Neuronal stem cell (in vitro differentiated cells): ENCODE data around the gene ERVV-1. TPM values are rescaled to one million over a fixed set of nuclear protein-coding genes. Genes with fewer than 3 reads are reported as not detected.
"Not testable (repeated sequence)": the region's sequence is repeated elsewhere in the genome, so short reads cannot be mapped to it uniquely, and the experiment has no call there.

ENCODE experiments used
- DNase-seq: peaks from one replicate; pipeline ENCODE4 v3.0.0-alpha.2; 2013; ENCODE audit warnings: low spot score
- H2AFZ ChIP-seq: one replicate; pipeline ENCODE4 v1.6.1; 2013; ENCODE audit warnings: mild to moderate bottlenecking, low read length, inconsistent platforms
- H2AK5ac ChIP-seq: 2 replicates; pipeline ENCODE4 v1.6.1; 2013; ENCODE audit warnings: low read depth, mild to moderate bottlenecking, inconsistent platforms, low read length, moderate library complexity, mixed read lengths
- H2BK120ac ChIP-seq: 2 replicates; pipeline ENCODE4 v1.6.1; 2013; ENCODE audit warnings: low read depth, mild to moderate bottlenecking, inconsistent platforms, low read length, moderate library complexity, mixed read lengths
- H2BK12ac ChIP-seq: one replicate; pipeline ENCODE4 v1.6.1; 2013; ENCODE audit warnings: low read length, inconsistent platforms
- H2BK15ac ChIP-seq: 2 replicates; pipeline ENCODE4 v1.6.1; 2013; ENCODE audit warnings: mild to moderate bottlenecking, low read length, inconsistent platforms, mixed read lengths
- H2BK5ac ChIP-seq: one replicate; pipeline ENCODE4 v1.6.1; 2013; ENCODE audit warnings: inconsistent platforms, mild to moderate bottlenecking, low read length, moderate library complexity
- H3K14ac ChIP-seq: one replicate; pipeline ENCODE4 v1.6.1; 2013; ENCODE audit warnings: low read length, inconsistent platforms
- H3K18ac ChIP-seq: 2 replicates; pipeline ENCODE4 v1.6.1; 2013; ENCODE audit warnings: low read length, inconsistent platforms
- H3K23ac ChIP-seq: 2 replicates; pipeline ENCODE4 v1.6.1; 2013; ENCODE audit warnings: low read depth, mild to moderate bottlenecking, mixed read lengths, low read length, inconsistent platforms; ENCODE audit not compliant: poor library complexity
- H3K27ac ChIP-seq: replicated peaks from 3 replicates; pipeline ENCODE4 v1.5.1; 2013; ENCODE audit warnings: low read length, inconsistent platforms
- H3K27me3 ChIP-seq, 3 experiments: 2 replicates each; pipeline ENCODE4 v1.6.1; 2013; ENCODE audit warnings: low read length in 3 of 3, mild to moderate bottlenecking in 2 of 3, inconsistent platforms in 1 of 3, low read depth in 1 of 3, mixed read lengths in 1 of 3, moderate library complexity in 1 of 3; ENCODE audit not compliant: control insufficient read depth in 3 of 3, insufficient read depth in 3 of 3
- H3K36me3 ChIP-seq, 2 donors: replicated peaks in 1 of 2; 2 replicates each; pipeline ENCODE4 v1.6.1; 2013; ENCODE audit warnings: low read length in 2 of 2; ENCODE audit not compliant: control insufficient read depth in 2 of 2, insufficient read depth in 2 of 2
- H3K4ac ChIP-seq: 2 replicates; pipeline ENCODE4 v1.6.1; 2013; ENCODE audit warnings: inconsistent platforms, mild to moderate bottlenecking, low read length, moderate library complexity
- H3K4me1 ChIP-seq, 2 donors: 1 replicate in 1 of 2; 2 replicates in 1 of 2; pipeline ENCODE4 v1.6.1; 2013; ENCODE audit warnings: low read length in 2 of 2, low read depth in 1 of 2; ENCODE audit not compliant: control insufficient read depth in 2 of 2, insufficient read depth in 1 of 2
- H3K4me2 ChIP-seq: one replicate; pipeline ENCODE4 v1.6.1; 2013; ENCODE audit warnings: mild to moderate bottlenecking, low read length, inconsistent platforms; ENCODE audit not compliant: insufficient read depth, poor library complexity, severe bottlenecking
- H3K4me3 ChIP-seq, 2 donors: 2 replicates each; pipeline ENCODE4 v1.5.1; 2013; ENCODE audit warnings: low read length in 2 of 2, mild to moderate bottlenecking in 2 of 2, inconsistent platforms in 1 of 2, moderate library complexity in 1 of 2
- H3K79me1 ChIP-seq: one replicate; pipeline ENCODE4 v1.6.1; 2013; ENCODE audit warnings: low read depth, mild to moderate bottlenecking, inconsistent platforms, low read length, moderate library complexity
- H3K9ac ChIP-seq: one replicate; pipeline ENCODE4 v1.6.1; 2013; ENCODE audit warnings: mild to moderate bottlenecking, low read depth, low read length, inconsistent platforms; ENCODE audit not compliant: poor library complexity
- H3K9me3 ChIP-seq, 2 donors: replicated peaks in 1 of 2; 2 replicates each; pipeline versions ENCODE3 to v1.6.1; 2013; ENCODE audit warnings: low read length in 2 of 2, mild to moderate bottlenecking in 2 of 2, inconsistent platforms in 1 of 2, low read depth in 1 of 2, mixed read lengths in 1 of 2, moderate library complexity in 1 of 2; ENCODE audit not compliant: control insufficient read depth in 2 of 2, insufficient read depth in 1 of 2
- H4K8ac ChIP-seq: one replicate; pipeline ENCODE4 v1.6.1; 2013; ENCODE audit warnings: low read depth, mild to moderate bottlenecking, inconsistent platforms, low read length, moderate library complexity
- H4K91ac ChIP-seq: one replicate; pipeline ENCODE4 v1.6.1; 2013; ENCODE audit warnings: low read length, low read depth, mild to moderate bottlenecking, inconsistent platforms; ENCODE audit not compliant: poor library complexity
- WGBS, 2 donors: extraction: QIAGEN DNeasy Blood & Tissue Kit; methylation state at CpG; one replicate each; pipeline ENCODE4 v1.1.7; 2013; ENCODE audit warnings: missing lambda C conversion rate in 2 of 2, mixed read lengths in 1 of 2; ENCODE audit not compliant: insufficient read length in 2 of 2, insufficient replicate concordance in 1 of 2; ENCODE audit errors: extremely low coverage in 2 of 2; 5-methylcytosine and 5-hydroxymethylcytosine counted together
- polyA plus RNA-seq, 2 experiments: library from polyadenylated mRNA; stranded (reverse); fragments of 200-250 nt; gene quantifications; one replicate each; pipeline ENCODE4 v1.2.3, GENCODE V29; 2013

The ERVV-1 gene
- not detected for polyA plus RNA-seq (2013, experiment 1 of 2)
- polyA plus RNA-seq (2013, experiment 2 of 2): not detected

- H3K14ac ChIP-seq: no peak within 1 kb of the TSS
- no peak within 1 kb of the TSS for H2BK120ac ChIP-seq
- H3K4me3 ChIP-seq: no peak within 1 kb of the TSS
- no peaks in the 10 kb centered on the region for H3K79me1 ChIP-seq
- no peaks in the 10 kb centered on the region for H3K36me3 ChIP-seq
- no peak within 1 kb of the TSS for H3K23ac ChIP-seq
- WGBS, 2 donors: no CpG with 5 or more reads among the region's 7 CpGs
- H3K18ac ChIP-seq: no peak within 1 kb of the TSS
- no peak within 1 kb of the TSS for H2AK5ac ChIP-seq
- H3K4me2 ChIP-seq: no peak within 1 kb of the TSS
- H3K9me3 ChIP-seq: peaks cover 0 to 25% of the 10 kb centered on the region in 2 donors
- H4K8ac ChIP-seq: no peak within 1 kb of the TSS
- no peak within 1 kb of the TSS for H2BK15ac ChIP-seq
- DNase-seq: no peak
- no peak within 1 kb of the TSS for H3K27ac ChIP-seq
- no peak within 1 kb of the TSS for H2AFZ ChIP-seq
- H2BK12ac ChIP-seq: no peak within 1 kb of the TSS
- no peaks in the 10 kb centered on the region for H3K27me3 ChIP-seq
- no peaks in the 10 kb centered on the region for H3K4me1 ChIP-seq
- no peak within 1 kb of the TSS for H3K4ac ChIP-seq
- H3K9ac ChIP-seq: no peak within 1 kb of the TSS
- no peak within 1 kb of the TSS for H2BK5ac ChIP-seq
- no peak within 1 kb of the TSS for H4K91ac ChIP-seq
These were observed at the start of gene ERVV-1 for GRCh38 chr19:53013621-53014020. Gene ERVV-1, plus strand, starts transcription at chr19:53013921. Its CDS starts 170 bp downstream, at chr19:53014091.

GRCh38 chr19:52967772-52968171, 45.9 kb upstream of the ERVV-1 start:
- H3K9me3 ChIP-seq: peaks cover 6 to 42% of the 10 kb centered on the region in 2 donors
- H3K14ac ChIP-seq: no peak overlapping the region
- peaks cover 4 to 28% of the 10 kb centered on the region in 2 donors for H3K36me3 ChIP-seq
- no peak overlapping the region for H2BK5ac ChIP-seq
- H3K9ac ChIP-seq: no peak overlapping the region
- H3K4me2 ChIP-seq: no peak overlapping the region
- no peak overlapping the region for H2BK12ac ChIP-seq
- H3K4me1 ChIP-seq: no peaks in the 10 kb centered on the region
- H3K4ac ChIP-seq: no peak overlapping the region
- no peak overlapping the region for H3K4me3 ChIP-seq
- no CpG with 5 or more reads among the region's 2 CpGs for WGBS, 2 donors
- no peak overlapping the region for H3K23ac ChIP-seq
- no peak overlapping the region for H4K8ac ChIP-seq
- H2BK120ac ChIP-seq: no peak overlapping the region
- H2BK15ac ChIP-seq: no peak overlapping the region
- no peak overlapping the region for H4K91ac ChIP-seq
- no peak for DNase-seq
- no peak overlapping the region for H2AFZ ChIP-seq
- no peak overlapping the region for H3K27ac ChIP-seq
- H3K79me1 ChIP-seq: no peaks in the 10 kb centered on the region
- no peaks in the 10 kb centered on the region for H3K27me3 ChIP-seq
- no peak overlapping the region for H3K18ac ChIP-seq
- H2AK5ac ChIP-seq: no peak overlapping the region

GRCh38 chr19:52981329-52981728, 32.4 kb upstream of the ERVV-1 start:
- no peak for DNase-seq
- no peaks in the 10 kb centered on the region for H3K4me1 ChIP-seq
- H4K91ac ChIP-seq: no peak overlapping the region
- H3K79me1 ChIP-seq: no peaks in the 10 kb centered on the region
- H3K27me3 ChIP-seq: no peaks in the 10 kb centered on the region
- H3K27ac ChIP-seq: no peak overlapping the region
- H3K4ac ChIP-seq: no peak overlapping the region
- H2BK120ac ChIP-seq: no peak overlapping the region
- no peak overlapping the region for H2BK15ac ChIP-seq
- no peak overlapping the region for H2BK12ac ChIP-seq
- H3K14ac ChIP-seq: no peak overlapping the region
- peaks cover 12 to 41% of the 10 kb centered on the region in 2 donors for H3K36me3 ChIP-seq
- no peak overlapping the region for H3K23ac ChIP-seq
- no peak overlapping the region for H3K4me2 ChIP-seq
- H2BK5ac ChIP-seq: no peak overlapping the region
- H3K4me3 ChIP-seq: no peak overlapping the region
- H4K8ac ChIP-seq: no peak overlapping the region
- WGBS, 2 donors: no CpG with 5 or more reads among the region's 4 CpGs
- no peak overlapping the region for H2AK5ac ChIP-seq
- H3K9me3 ChIP-seq: peaks cover 3 to 14% of the 10 kb centered on the region in 2 donors
- H3K18ac ChIP-seq: no peak overlapping the region
- H2AFZ ChIP-seq: no peak overlapping the region
- no peak overlapping the region for H3K9ac ChIP-seq

- not testable (repeated sequence) for H3K4me3 ChIP-seq, H2BK5ac ChIP-seq, H2BK12ac ChIP-seq, H3K79me1 ChIP-seq, H3K23ac ChIP-seq, H3K27ac ChIP-seq, H4K8ac ChIP-seq, H2BK120ac ChIP-seq, H3K4me1 ChIP-seq, H3K27me3 ChIP-seq, H4K91ac ChIP-seq, H3K4ac ChIP-seq, H2BK15ac ChIP-seq, H3K14ac ChIP-seq, H3K4me2 ChIP-seq, DNase-seq, H2AFZ ChIP-seq, H2AK5ac ChIP-seq, H3K18ac ChIP-seq, H3K9ac ChIP-seq
- peaks cover 20 to 44% of the 10 kb centered on the region in 2 donors for H3K36me3 ChIP-seq
- peaks cover 7 to 24% of the 10 kb centered on the region in 2 donors for H3K9me3 ChIP-seq
- no CpG with 5 or more reads among the region's 3 CpGs for WGBS, 2 donors
These were observed 30.6 kb upstream of the ERVV-1 start for GRCh38 chr19:52983167-52983566.
